ENCODE results near the gene DNM3. TPM values are rescaled to one million over a fixed set of nuclear protein-coding genes. Genes with fewer than 3 reads are reported as not detected.

Gene DNM3
- total RNA-seq, 1 experiment from 2014 or later, result 0.11 TPM

- Mint-ChIP-seq H3K9me3 (ENCODE audit: unreplicated experiment) (no peaks in the 10 kb centered on the region), H3K27me3 (ENCODE audit: insufficient read depth, unreplicated experiment) (no peaks in the 10 kb centered on the region), H3K27ac (ENCODE audit: unreplicated experiment) (no peak overlapping the region), H3K4me3 (ENCODE audit: unreplicated experiment) (no peak overlapping the region), H3K4me1 (ENCODE audit: low read depth, unreplicated experiment) (no peaks in the 10 kb centered on the region), H3K36me3 (ENCODE audit: insufficient read depth, unreplicated experiment) (no peaks in the 10 kb centered on the region)
- Histone ChIP-seq H3K4me3 (ENCODE audit: low read depth, low read length) (no peak overlapping the region), H3K27me3 (replicated peaks; ENCODE audit: control insufficient read depth, insufficient read depth, low read length) (no peaks in the 10 kb centered on the region), H3K9me3 (no peaks in the 10 kb centered on the region), H3K36me3 (ENCODE audit: control insufficient read depth, insufficient read depth, low read length) (no peaks in the 10 kb centered on the region), H3K4me1 (no peaks in the 10 kb centered on the region)
- TF ChIP-seq, protein P1, sequence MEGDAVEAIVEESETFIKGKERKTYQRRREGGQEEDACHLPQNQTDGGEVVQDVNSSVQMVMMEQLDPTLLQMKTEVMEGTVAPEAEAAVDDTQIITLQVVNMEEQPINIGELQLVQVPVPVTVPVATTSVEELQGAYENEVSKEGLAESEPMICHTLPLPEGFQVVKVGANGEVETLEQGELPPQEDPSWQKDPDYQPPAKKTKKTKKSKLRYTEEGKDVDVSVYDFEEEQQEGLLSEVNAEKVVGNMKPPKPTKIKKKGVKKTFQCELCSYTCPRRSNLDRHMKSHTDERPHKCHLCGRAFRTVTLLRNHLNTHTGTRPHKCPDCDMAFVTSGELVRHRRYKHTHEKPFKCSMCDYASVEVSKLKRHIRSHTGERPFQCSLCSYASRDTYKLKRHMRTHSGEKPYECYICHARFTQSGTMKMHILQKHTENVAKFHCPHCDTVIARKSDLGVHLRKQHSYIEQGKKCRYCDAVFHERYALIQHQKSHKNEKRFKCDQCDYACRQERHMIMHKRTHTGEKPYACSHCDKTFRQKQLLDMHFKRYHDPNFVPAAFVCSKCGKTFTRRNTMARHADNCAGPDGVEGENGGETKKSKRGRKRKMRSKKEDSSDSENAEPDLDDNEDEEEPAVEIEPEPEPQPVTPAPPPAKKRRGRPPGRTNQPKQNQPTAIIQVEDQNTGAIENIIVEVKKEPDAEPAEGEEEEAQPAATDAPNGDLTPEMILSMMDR (IDR thresholded peaks at IDR 0.05; ENCODE audit: insufficient read depth in 1 of 2, low read depth in 1 of 2, low read length in 1 of 2, severe bottlenecking in 1 of 2, unreplicated experiment in 1 of 2), result no peak
- no TSS peak for BruUV-seq (replicated peaks)
- CTCF ChIA-PET, result no interaction called here
- peak in 1 of 2 experiments; percentile 11 for DNase-seq
- intact Hi-C loops (cut with micrococcal nuclease; ENCODE audit: unreplicated experiment), result no loop called here
- POLR2A ChIA-PET, result no interaction called here
Observed at GRCh38 chr1:171817511-171818265, 23.6 kb upstream of the DNM3 start.

GRCh38 chr1:171819946-171820345, 21.4 kb upstream of the DNM3 start:
- Mint-ChIP-seq H3K9me3 (ENCODE audit: unreplicated experiment) (peaks cover 6% of the 10 kb centered on the region), H3K36me3 (ENCODE audit: insufficient read depth, unreplicated experiment) (no peaks in the 10 kb centered on the region), H3K27ac (ENCODE audit: unreplicated experiment) (no peak overlapping the region), H3K27me3 (ENCODE audit: insufficient read depth, unreplicated experiment) (no peaks in the 10 kb centered on the region), H3K4me3 (ENCODE audit: unreplicated experiment) (no peak overlapping the region), H3K4me1 (ENCODE audit: low read depth, unreplicated experiment) (no peaks in the 10 kb centered on the region)
- no peaks in the 10 kb centered on the region for H3K27me3 ChIP-seq (replicated peaks; ENCODE audit: control insufficient read depth, insufficient read depth, low read length)
- no peaks in the 10 kb centered on the region for H3K36me3 ChIP-seq (ENCODE audit: control insufficient read depth, insufficient read depth, low read length)
- intact Hi-C loops (cut with micrococcal nuclease; ENCODE audit: unreplicated experiment), result no loop called here
- no peak overlapping the region for H3K4me3 ChIP-seq (ENCODE audit: low read depth, low read length)
- DNase-seq, result no peak
- ChIA-PET CTCF (no interaction called here), POLR2A (no interaction called here)
- no TSS peak for BruUV-seq (replicated peaks)
- no peaks in the 10 kb centered on the region for H3K4me1 ChIP-seq
- TF ChIP-seq, protein P1 (IDR thresholded peaks at IDR 0.05; ENCODE audit: insufficient read depth in 1 of 2, low read depth in 1 of 2, low read length in 1 of 2, severe bottlenecking in 1 of 2, unreplicated experiment in 1 of 2), result no peak
- H3K9me3 ChIP-seq, result no peaks in the 10 kb centered on the region

- Mint-ChIP-seq H3K4me3 (ENCODE audit: unreplicated experiment) (no peak overlapping the region), H3K27me3 (ENCODE audit: insufficient read depth, unreplicated experiment) (peaks cover 2% of the 10 kb centered on the region), H3K27ac (ENCODE audit: unreplicated experiment) (no peak overlapping the region), H3K4me1 (ENCODE audit: low read depth, unreplicated experiment) (no peaks in the 10 kb centered on the region), H3K9me3 (ENCODE audit: unreplicated experiment) (peaks cover 38% of the 10 kb centered on the region), H3K36me3 (ENCODE audit: insufficient read depth, unreplicated experiment) (no peaks in the 10 kb centered on the region)
- H3K4me3 ChIP-seq (ENCODE audit: low read depth, low read length), result no peak overlapping the region
- no peaks in the 10 kb centered on the region for H3K36me3 ChIP-seq (ENCODE audit: control insufficient read depth, insufficient read depth, low read length)
- intact Hi-C loops (cut with micrococcal nuclease; ENCODE audit: unreplicated experiment), result no loop called here
- BruUV-seq (replicated peaks), result no TSS peak
- H3K4me1 ChIP-seq, result no peaks in the 10 kb centered on the region
- POLR2A ChIA-PET, result no interaction called here
- CTCF ChIA-PET, result no interaction called here
- peaks cover 13% of the 10 kb centered on the region; the same call in 1 of the 2 replicates for H3K9me3 ChIP-seq
- no peaks in the 10 kb centered on the region for H3K27me3 ChIP-seq (replicated peaks; ENCODE audit: control insufficient read depth, insufficient read depth, low read length)
- no peak for DNase-seq
- TF ChIP-seq, protein P1 (IDR thresholded peaks at IDR 0.05; ENCODE audit: insufficient read depth in 1 of 2, low read depth in 1 of 2, low read length in 1 of 2, severe bottlenecking in 1 of 2, unreplicated experiment in 1 of 2), result no peak
Observed at GRCh38 chr1:171826973-171827372, 14.3 kb upstream of the DNM3 start.

Data from Caco-2 (cell line).